Stimulated activated CD4-positive, alpha-beta T cell treated with anti-CD3 and anti-CD28 coated beads, Interleukin-1b, Interleukin-23, amount 100 ng/mL, for 48 hours (primary cell): ENCODE data around the gene LRRC40.
"Not testable (repeated sequence)": the region's sequence is repeated elsewhere in the genome, so short reads cannot be mapped to it uniquely, and the experiment has no call there.

Experiments used
- DNase-seq: peaks from one replicate; pipeline ENCODE4 v3.0.0-alpha.2; 2020

Gene LRRC40

DNA sequence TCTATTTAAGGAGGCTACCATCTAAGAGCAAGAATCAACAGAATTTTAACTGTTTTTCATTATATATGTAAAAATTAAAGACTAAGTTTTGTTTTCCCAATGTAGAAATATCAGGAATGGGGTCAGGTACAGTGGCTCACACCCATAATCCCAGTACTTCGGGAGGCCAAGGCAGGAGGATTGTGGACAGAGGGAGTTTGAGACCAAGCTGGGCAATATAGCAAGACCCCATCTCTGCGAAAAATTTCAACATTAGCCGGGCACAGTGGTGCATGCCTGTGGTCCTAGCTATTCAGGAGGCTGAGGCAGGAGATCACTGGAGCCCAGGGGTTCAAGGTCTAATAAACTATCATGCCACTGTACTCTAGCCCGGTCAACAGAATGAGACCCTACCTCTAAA is 5.3 kb downstream of the LRRC40 start:
- DNase-seq, result no peak

DNA sequence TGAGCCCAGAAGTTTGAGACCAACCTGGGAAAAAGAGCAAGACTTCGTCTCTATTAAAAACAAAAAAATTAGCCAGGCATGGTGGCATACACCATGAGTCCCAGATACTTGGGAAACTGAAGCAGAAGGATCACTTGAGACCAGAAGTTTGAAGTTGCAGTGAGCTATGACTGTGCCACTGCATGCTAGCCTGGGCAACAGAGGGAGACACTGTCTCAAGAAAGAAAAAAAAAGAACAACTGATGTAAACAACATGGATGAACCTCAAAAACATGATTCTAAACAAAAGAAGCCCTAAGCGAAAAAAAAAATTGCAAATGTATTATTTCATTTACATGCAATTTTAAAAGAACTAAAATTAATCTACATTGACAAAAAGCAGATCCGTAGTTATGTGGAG is 9.0 kb downstream of the LRRC40 start:
- DNase-seq, result no peak

DNA sequence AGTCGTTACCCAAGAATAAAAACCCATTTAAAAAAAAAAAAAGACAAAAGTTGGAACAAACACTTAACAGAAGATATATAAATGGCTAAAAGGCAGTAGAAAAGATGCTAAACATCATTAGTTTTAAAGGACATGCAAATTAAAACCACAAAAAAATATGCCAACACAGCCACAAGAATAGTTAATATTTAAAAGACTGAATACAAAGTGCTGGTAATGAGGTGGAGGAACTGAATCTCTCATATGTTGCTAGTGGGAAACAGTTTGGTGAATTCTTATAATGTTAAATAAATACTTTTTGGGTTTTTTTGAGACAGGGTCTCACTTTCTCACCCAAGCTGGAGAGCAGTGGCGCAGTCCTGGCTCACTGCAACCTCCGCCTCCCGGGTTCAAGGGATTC is 10.0 kb downstream of the LRRC40 start:
- no peak for DNase-seq

DNA sequence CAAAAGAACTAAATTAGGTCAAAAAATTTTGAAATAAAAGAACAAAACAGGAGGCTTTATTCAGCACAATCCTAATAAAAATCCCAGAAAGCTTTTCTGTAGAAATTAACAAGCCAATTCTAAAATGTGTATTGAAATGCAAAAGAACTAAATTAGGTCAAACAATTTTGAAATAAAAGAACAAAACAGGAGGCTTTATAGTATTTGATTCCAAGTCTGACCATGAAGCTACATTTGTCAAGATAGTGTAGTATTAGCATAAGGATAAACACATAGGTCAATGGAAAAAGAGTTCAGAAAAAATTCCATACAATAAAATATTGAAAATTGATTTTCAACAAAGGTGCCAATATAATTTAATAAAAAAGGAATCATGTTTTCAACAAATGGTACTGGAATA is 10.8 kb downstream of the LRRC40 start:
- no peak for DNase-seq

DNA sequence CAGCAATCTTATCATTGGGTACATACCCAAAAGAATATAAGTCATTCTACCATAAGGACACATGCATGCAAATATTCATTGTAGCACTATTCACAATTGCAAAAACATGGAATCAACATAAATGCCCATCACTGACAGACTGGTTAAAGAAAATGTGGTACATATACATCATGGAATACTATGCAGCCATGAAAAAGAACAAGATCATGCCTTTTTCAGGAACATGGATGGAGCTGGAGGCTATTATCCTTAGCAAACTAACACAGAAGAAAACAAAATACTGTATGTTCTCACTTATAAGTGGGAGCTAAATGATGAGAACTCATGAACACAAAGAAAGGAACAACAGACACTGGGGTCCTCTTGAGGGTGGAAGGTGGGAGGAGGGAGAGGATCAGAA is 12.9 kb downstream of the LRRC40 start:
- not testable (repeated sequence) for DNase-seq

DNA sequence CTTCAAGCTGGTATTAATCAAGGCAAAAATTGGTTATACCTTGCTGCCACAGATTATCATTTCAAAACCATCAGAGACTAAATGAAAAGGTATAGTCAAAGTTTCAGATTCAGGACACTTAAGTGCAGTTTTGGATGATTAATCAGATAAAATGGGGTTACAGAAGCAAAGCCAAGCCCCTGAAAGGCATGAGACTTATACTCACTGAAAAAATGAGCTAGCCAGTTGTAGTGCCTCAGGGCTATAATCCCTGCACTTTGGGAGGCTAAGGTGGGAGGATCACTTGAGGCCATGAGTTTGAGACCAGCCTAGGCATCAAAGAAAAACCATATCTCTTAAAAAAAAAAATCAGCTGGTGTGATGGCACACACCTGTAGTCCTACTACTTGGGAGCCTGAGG is 15.2 kb downstream of the LRRC40 start:
- no peak for DNase-seq

DNA sequence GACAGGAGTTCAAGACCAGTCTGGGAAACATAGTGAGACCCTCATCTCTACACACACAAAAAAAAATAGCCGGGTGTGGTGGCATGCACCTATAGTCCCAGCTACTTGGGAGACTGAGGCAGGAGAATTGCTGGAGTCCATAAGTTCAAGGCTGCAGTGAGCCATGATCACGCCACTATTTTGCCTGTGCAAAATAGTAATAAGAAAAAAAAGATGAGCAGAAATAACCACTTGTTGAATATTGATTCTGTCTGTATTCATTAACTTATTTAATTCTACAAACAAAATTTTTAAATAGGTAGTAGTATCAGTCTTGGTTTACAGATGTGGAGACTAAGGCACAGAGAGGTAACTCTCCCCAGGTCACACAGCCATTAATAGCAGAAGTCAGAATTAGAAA is 16.9 kb downstream of the LRRC40 start:
- no peak for DNase-seq

DNA sequence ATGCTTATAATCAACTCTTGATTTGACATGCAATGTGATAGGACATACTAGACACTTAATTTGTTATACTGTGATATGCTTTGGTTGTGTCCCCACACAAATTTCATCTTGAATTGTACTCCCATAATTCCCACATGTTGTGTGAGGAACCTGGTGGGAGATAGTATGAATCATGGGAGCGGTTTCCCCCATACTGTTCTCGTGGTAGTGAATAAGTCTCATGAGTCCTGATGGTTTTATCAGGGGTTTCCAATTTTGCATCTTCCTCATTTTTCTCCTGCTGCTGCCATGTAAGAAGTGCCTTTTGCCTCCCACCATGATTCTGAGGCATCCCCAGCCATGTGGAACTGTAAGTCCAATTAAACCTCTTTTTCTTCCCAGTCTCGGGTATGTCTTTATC is 20.2 kb downstream of the LRRC40 start:
- DNase-seq, result not testable (repeated sequence)

DNA sequence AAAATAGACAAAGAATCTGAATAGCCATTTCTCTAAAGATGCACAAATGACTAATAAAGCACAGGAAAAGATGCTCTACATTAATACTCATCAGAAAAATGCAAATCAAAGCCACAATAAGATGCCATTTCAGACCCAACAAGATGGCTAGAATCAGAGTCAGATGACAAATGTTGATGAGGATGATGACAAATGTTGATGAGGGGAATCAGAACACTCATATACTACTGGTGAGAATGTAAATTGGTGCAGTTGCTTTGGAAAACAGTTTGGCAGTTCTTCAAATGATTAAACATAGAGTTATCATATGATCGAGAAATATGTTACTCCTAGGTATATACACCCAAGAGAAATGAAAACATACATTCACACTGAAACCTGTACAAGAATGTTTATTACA is 33.9 kb downstream of the LRRC40 start:
- DNase-seq, result no peak

DNA sequence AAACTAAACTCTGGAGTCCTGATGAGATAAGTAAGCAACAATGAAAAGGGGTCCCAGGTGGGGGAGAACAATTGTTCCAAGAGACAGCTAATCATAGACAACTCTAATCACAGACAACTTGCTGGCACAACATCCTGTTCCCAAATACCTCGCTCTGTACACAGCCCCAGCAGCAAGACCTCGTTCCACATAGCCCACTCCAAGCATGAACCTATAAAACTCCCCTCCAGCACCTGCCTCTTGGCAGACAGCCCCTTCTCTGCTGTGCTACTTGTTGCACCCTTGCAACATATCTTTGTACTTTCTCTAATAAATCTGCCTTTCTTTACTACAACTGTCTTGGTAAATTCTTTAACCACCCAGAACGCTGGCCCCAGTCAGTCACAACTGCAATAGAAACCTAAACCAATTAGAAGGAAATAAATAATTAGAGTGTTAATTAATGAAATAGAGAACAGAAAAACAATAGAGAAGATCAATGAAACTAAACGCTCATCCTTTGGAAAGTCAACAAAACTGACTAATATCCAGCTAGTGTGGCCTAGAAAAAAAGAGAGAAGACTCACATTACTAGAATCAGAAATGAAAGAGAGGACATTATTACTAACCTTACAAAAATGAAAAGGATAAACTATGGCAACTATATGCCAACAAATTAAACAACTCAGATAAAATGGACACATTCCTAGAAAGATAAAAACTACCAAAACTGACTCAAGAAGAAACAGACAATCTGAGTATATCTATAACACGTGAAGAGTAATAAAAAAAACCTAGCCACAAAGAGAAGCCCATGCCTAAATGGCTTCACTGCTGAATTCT is 36.1 kb downstream of the LRRC40 start:
- no peak for DNase-seq

DNA sequence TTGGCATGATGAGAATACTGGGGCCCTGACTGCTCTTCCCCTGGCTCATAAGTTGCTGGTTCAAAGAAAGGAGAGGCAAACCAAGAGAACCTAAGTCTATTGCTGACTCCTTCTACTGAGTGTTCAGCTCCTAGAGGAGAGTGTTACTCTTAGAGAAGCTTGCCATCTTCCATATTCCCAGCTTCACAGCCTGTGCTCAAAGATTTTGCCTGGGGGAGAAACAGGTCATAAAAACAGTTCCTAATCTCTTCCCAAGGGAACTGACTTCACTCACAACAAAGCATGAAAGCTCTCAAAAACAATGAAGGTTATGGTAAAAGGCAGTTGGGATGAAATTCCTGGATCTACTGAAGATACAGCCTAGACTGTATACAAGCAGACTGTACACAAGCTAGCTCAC is 37.1 kb downstream of the LRRC40 start:
- no peak for DNase-seq

DNA sequence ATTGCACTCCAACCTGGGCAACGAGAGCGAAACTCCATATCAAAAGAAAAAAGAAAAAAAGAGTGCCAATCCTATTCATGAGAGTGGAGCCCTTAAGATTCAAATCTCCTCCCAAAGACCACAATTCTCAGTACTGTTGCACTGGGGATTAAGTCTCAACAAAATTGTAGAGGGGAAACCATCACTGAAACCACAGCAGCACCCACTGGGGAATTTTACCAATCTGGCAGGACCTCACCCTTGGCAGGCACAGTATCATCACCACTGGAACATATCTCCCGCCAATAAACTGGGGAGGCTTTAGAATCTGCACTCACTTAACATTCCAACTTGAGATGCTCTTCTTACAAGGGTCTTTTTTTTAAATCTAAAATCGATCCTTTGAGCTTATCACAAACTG is 41.0 kb downstream of the LRRC40 start:
- DNase-seq, result no peak

DNA sequence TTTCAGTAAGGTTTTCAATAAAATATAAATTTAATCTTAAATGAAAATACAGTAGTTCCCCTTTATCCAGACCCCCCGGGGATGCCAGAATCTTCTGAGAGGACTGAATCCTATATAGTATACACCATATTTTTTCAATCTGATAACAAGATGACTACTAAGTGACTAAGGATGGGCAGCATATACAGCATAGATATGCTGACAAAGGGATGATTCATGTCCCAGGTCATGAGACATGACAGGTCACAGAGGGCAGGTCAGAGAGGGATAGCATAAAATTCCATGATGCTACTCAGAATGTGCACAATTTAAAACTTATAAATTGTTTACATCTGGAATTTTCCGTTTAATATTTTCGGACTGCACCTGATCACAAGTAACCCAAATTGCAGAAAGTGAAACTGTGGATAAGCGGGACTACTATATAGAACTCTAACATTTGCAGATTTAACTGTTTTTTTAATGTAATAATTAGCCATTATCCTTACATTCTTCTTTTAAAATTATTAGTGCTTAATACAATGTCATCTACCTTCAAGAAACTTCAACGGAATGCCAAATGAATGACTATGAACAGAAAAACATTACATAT is 48.8 kb downstream of the LRRC40 start:
- no peak for DNase-seq

DNA sequence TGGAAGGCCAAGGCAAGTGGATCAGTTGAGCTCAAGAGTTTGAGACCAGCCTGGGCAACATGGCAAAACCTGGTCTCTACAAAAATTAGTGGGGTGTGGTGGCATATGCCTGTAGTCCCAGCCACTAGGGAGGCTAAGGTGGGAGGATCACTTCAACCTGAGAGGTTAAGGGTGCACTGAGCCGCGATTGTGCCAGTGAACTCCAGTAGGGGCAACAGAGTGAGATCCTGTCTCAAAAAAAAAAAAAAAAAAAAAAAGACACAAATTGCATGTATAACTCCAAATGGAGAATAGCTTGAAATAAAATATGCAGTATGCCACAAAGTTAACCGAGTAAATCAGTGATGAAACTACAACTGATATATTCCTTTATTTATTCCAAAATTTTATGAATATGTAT is 51.6 kb downstream of the LRRC40 start:
- DNase-seq, result no peak

DNA sequence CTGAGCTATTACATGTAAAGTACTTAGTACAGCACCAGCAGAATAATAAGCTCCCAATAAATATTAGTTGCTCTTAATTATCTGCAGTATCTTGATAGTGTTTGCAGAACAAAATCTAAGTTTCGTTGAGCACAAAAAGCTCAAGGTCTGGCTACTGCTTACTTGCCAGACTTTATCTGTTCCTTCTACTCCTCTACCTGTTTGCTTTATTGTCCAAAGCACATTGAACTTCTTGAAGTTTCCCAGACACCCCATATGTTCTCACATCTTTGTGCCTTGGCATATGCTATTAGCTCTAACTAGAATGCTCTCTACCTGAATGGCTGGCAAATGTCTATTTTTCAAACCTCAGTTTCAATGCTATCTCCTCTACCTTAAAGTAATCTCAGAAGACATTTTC is 54.9 kb downstream of the LRRC40 start:
- DNase-seq, result no peak

DNA sequence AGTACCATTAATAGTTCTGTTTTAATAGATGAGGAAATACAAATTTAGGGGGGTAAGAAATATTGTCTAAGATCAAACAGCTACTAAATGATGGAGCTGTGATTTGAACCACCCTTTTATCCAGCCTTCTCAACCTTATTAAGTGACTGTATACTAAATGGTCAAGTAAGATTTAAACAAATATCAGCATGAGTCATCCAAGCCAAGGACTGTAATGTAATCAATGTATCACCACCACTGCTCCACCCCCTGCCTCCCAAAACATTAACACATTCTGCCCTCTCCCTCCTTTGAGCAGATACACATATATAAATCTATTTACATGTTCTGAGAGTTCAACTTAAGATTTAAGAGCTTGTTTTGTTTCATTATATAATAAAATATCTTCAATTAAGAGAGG is 58.9 kb downstream of the LRRC40 start:
- DNase-seq, result no peak

DNA sequence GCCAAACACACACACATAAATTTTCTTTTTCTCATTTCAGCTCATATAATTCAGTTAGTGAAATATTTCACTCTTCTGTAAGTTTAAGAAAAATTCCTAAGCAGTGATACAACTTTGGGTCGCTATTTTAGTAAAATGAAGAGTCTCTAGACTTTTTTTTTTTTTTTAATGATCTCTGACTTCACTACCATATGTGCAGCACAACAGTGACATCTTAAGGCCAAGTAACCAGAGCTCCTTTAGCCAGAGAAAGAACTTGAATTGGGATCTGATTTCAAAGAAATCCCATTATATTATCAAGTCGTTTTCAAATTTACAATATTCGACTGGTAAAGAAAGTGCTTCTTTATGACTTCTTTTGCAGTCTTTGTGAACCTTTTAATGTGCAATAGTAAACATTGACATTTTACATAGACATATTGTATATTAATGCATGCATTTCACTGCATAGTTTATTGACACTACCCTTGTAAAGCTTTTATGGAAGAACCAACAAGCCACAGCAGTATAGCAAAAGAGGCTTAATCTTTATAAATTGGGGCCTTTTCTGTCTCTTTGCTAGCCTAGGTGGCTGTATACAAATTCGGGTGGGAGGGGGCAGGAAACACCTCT is 62.2 kb downstream of the LRRC40 start:
- no peak for DNase-seq

DNA sequence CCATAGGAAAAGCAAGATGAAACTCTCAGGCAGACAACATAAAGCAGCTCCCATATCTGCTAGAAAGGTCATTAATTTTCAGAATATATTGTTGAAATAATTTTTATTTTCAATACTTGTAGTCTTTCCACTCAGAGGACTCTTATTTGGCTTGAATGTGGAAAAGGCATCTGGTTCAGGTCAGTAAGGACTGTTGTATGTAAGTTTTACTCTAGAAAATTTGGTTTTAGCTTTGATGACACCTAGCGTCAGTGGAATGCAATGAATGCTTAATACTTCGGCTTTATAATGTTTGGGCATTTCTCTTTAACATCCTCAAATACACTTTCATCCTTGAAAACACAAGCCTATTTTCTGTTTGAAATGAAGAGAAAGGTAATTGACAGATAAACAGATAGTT is 63.3 kb downstream of the LRRC40 start:
- DNase-seq, result no peak

DNA sequence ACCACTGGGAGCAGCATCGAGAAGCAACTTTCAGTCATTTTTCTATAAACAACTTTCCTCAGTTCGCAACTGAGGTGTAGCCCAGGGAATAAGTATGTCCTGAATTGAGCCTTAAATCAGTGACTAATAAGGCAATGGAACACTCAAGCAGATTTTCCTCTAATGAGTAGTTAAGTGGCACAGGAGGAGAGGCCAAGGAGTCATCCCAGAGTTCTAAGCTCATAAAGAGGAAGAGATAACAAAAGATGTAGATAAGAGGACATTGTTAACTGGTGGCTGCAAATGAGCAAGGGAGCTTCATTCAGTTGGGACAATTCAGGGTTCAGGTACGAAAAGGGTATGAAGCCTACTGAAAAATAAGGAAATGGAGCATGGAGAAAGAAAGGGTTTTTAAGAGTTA is 64.5 kb downstream of the LRRC40 start:
- no peak for DNase-seq

DNA sequence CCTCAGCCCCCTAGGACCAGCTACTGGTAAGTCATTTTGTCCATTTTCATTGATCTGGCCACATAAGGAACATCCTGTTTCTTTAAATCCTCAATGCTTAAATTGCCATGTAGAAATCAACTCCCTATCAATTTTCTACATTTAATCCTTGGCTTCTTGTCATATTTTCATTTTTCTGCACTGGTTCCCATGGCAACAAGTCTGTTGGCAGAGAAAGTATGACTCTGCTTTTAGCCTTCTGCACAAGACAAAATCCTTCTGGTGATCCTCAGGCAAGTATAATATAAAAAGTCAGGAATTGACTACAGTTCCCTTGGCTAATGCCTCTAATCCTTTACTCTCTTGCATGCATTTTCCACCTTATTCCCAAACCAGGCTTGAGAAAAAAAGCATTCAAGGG is 65.0 kb downstream of the LRRC40 start:
- no peak for DNase-seq

DNA sequence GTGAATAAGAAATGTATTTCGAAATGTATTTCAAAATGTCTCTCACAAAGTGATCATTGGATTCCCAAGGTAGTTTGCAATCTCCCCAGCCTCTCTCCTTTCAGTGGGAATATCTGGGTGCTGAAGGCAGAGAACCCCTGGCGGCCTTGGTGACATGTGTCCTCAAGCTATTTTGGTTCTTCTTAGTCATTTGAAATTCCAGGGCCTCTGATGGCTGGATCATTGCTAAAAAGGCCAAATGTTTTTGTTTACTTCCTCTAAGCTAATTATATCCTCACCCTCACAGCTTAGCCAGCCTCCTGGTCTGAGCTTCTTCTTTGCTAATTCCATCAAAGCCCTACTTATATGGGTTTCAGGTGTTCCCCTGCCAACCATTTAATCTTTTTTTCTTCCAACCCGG is 71.2 kb downstream of the LRRC40 start:
- no peak for DNase-seq

DNA sequence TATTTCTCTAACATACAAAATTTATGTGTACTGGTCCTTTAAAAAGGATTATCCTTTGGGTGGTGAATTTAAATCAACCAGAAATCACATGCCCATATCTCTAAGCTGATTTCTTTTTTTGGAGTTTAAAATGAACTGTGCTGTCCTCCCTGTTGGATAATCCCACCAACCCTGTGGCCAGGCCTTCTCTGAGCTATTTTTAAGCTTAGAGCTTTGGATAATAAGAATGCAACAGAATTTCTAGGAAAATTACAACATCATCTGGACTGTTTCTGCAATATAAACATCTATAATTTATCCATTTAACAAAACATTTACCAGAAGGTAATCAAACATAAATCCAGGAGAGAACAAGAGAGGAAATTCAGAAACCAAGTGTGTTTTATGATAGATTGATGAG is 88.3 kb downstream of the LRRC40 start:
- DNase-seq, result no peak

DNA sequence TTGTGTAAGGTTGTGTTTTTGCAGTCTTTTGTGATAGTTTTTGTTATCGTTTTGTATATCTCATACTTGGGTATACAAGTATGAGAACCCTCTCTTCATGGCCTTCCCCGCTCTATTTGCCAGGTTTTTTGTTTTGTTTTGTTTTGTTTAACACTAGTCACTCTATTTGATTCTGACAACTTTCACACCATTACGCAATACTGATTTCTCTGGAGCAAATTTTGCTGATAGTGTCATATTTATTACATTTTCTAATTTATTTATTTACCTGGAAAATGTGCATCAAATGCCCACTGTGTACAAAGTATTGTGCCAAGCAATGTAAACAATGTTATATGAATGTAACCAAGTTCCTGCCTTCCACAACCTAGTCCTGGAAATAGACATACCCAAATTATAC is 90.1 kb downstream of the LRRC40 start:
- DNase-seq, result no peak

DNA sequence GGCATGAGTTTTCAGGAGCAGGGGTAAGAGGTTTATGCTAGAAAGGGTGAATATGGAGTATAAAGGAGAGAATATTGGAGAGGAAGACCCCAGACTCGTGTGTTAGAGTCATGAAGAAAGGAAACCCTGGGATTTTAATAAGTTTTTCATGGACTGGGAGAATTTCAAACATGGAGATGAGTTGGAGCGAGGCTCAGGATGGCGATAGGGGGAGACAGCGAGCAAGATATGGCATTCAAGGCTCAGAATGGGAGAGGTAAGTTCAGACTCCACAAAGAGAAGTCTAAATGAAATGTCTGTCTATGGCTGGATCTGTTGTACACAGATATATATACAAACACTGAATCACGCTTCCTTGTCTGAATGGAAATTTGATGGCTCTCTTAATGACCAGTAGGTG is 92.5 kb downstream of the LRRC40 start:
- no peak for DNase-seq

DNA sequence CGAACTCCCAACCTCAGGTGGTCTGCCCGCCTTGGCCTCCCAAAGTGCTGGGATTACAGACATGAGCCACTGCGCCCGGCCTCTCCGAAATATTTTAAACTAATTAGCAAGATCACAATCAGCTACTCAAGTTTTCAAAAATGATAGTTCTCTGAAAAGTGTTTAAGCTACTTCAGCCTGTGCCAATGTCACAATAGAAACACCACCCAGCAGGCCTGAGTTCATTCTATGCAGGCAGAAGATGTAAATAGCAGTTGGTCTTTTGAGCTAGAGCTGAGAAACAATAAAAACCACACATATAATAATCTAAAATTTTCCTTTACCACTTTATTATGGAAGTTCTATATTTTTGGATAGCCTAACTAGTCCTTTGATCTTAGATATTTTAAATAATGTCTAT is 96.1 kb downstream of the LRRC40 start:
- DNase-seq, result no peak
